GM23248 (cell line): Measurements from ENCODE around the gene ARHGEF10L. TPM values are rescaled to one million over a fixed set of nuclear protein-coding genes. Genes with fewer than 3 reads are reported as not detected.
A peak's percentile ranks its signal among the peaks of the same experiment; 100 is the strongest.

Experiments used
- DNase-seq: peaks from one replicate; pipeline ENCODE4 v3.0.0-alpha.2; 2015
- H2AFZ ChIP-seq: fragments of 200-600 bp; sonication (generic); 2 replicates; pipeline ENCODE4 v1.6.1; 2016; ENCODE audit warnings: antibody characterized with exemption
- H3F3A ChIP-seq: fragments of 200-600 bp; sonication (generic); 2 replicates; pipeline ENCODE4 v1.6.1; 2016; ENCODE audit warnings: mild to moderate bottlenecking, antibody characterized with exemption, mixed run types; ENCODE audit not compliant: insufficient read depth
- H3K27ac ChIP-seq: fragments of 200-600 bp; sonication (generic); 2 replicates; pipeline ENCODE4 v1.5.1; 2016; ENCODE audit warnings: mild to moderate bottlenecking
- H3K27me3 ChIP-seq: fragments of 200-600 bp; sonication (generic); replicated peaks from 2 replicates; pipeline ENCODE4 v1.6.1; 2016; ENCODE audit warnings: mild to moderate bottlenecking; ENCODE audit not compliant: insufficient read depth
- H3K36me3 ChIP-seq: fragments of 200-600 bp; sonication (generic); 2 replicates; pipeline ENCODE4 v1.6.1; 2016; ENCODE audit warnings: low read depth, mild to moderate bottlenecking
- H3K4me1 ChIP-seq: fragments of 200-600 bp; sonication (generic); 2 replicates; pipeline ENCODE4 v1.6.1; 2016; ENCODE audit warnings: mild to moderate bottlenecking; ENCODE audit not compliant: insufficient read depth
- H3K4me2 ChIP-seq: fragments of 200-600 bp; sonication (generic); one replicate; pipeline ENCODE4 v1.6.1; 2016; ENCODE audit warnings: mild to moderate bottlenecking; ENCODE audit not compliant: unreplicated experiment
- H3K4me3 ChIP-seq: fragments of 200-600 bp; sonication (generic); 2 replicates; pipeline ENCODE4 v1.5.1; 2016; ENCODE audit warnings: mild to moderate bottlenecking
- H3K79me2 ChIP-seq: fragments of 200-600 bp; sonication (generic); 2 replicates; pipeline ENCODE4 v1.6.1; 2016; ENCODE audit warnings: mild to moderate bottlenecking; ENCODE audit not compliant: insufficient read depth
- H3K9ac ChIP-seq: fragments of 200-600 bp; sonication (generic); 2 replicates; pipeline ENCODE4 v1.6.1; 2016; ENCODE audit warnings: mild to moderate bottlenecking
- H3K9me2 ChIP-seq: fragments of 200-600 bp; sonication (generic); 2 replicates; pipeline ENCODE4 v1.6.1; 2016; ENCODE audit warnings: mixed run types, mild to moderate bottlenecking, moderate library complexity; ENCODE audit not compliant: insufficient read depth
- H3K9me3 ChIP-seq: fragments of 200-600 bp; sonication (generic); one replicate; pipeline ENCODE4 v1.6.1; 2017; ENCODE audit warnings: low read depth
- H4K20me1 ChIP-seq: fragments of 200-600 bp; sonication (generic); 2 replicates; pipeline ENCODE4 v1.6.0; 2016; ENCODE audit not compliant: insufficient read depth
- EZH2 ChIP-seq: fragments of 200-600 bp; sonication (generic); IDR thresholded peaks from 2 replicates; pipeline ENCODE4 v1.6.1; 2018; ENCODE audit warnings: antibody characterized with exemption, mild to moderate bottlenecking; ENCODE audit not compliant: insufficient read depth, poor library complexity, severe bottlenecking
- EZH2phosphoT487 ChIP-seq: fragments of 200-600 bp; sonication (generic); IDR thresholded peaks from 2 replicates; pipeline ENCODE4 v1.6.1; 2018; ENCODE audit warnings: antibody characterized with exemption, moderate library complexity, mild to moderate bottlenecking, low read depth; ENCODE audit not compliant: insufficient read depth
- WGBS, 2 experiments: methylation state at CpG; one replicate each; pipeline ENCODE4 v1.1.6; 2015 to 2017; ENCODE audit warnings: low lambda C conversion rate in 2 of 2, low coverage in 1 of 2; ENCODE audit errors: missing lambda C conversion rate in 2 of 2; 5-methylcytosine and 5-hydroxymethylcytosine counted together
- in situ Hi-C: fragments of 300-500 bp; cut with MboI; formaldehyde crosslinking; loops from 2 replicates; pipeline ENCODE4 v1.15.0; 2020
- polyA plus RNA-seq: library from polyadenylated mRNA; unstranded; fragments of >200 nt; fragmentation: Nextera tagmentation; extraction: Ambion mirVana; gene quantifications from 2 replicates; pipeline ENCODE4 v1.2.1, GENCODE V29; 2016
- total RNA-seq: library from RNA; depleted of rRNA; stranded (reverse); fragments of >200 nt; shearing (Covaris generic); gene quantifications from 2 replicates; pipeline ENCODE4 v1.2.3, GENCODE V29; 2014

The ARHGEF10L gene
- total and polyA plus RNA-seq, 2 experiments from 2014 or later = 6.0 to 19.3 TPM

GRCh38 chr1:17724150-17724549 is 184.7 kb downstream of the ARHGEF10L start:
- H3K4me2 ChIP-seq = no peak overlapping the region
- H3K4me1 ChIP-seq = no peaks in the 10 kb centered on the region
- WGBS, 2 experiments = 81 to 84% methylated on average over 5 to 6 of the region's 6 CpGs
- no peak overlapping the region for H2AFZ ChIP-seq
- no peak overlapping the region for H3K4me3 ChIP-seq
- H4K20me1 ChIP-seq = no peaks in the 10 kb centered on the region
- no peaks in the 10 kb centered on the region for H3K9me3 ChIP-seq
- DNase-seq = no peak
- H3K27ac ChIP-seq = no peak overlapping the region
- H3K27me3 ChIP-seq = no peaks in the 10 kb centered on the region
- no peaks in the 10 kb centered on the region for H3K79me2 ChIP-seq
- no peak overlapping the region for H3K9ac ChIP-seq
- no peaks in the 10 kb centered on the region for H3F3A ChIP-seq
- in situ Hi-C loops = no loop called here
- no peaks in the 10 kb centered on the region for H3K9me2 ChIP-seq
- TF ChIP-seq EZH2phosphoT487 (no peak), EZH2 (no peak)
- no peaks in the 10 kb centered on the region for H3K36me3 ChIP-seq

- no peak overlapping the region for H3K4me3 ChIP-seq
- no peaks in the 10 kb centered on the region for H3K27me3 ChIP-seq
- WGBS, 2 experiments = 73% methylated on average over 9 of the region's 9 CpGs
- no peaks in the 10 kb centered on the region for H3K36me3 ChIP-seq
- no peak overlapping the region for H3K4me2 ChIP-seq
- no peak for TF ChIP-seq EZH2
- no peak for TF ChIP-seq EZH2phosphoT487
- H3K9me2 ChIP-seq = no peaks in the 10 kb centered on the region
- H2AFZ ChIP-seq = no peak overlapping the region
- no peak overlapping the region for H3K9ac ChIP-seq
- peak; percentile 49 for DNase-seq
- H3K9me3 ChIP-seq = no peaks in the 10 kb centered on the region
- in situ Hi-C loops = no loop called here
- no peak overlapping the region for H3K27ac ChIP-seq
- no peaks in the 10 kb centered on the region for H4K20me1 ChIP-seq
- H3F3A ChIP-seq = no peaks in the 10 kb centered on the region
- H3K4me1 ChIP-seq = no peaks in the 10 kb centered on the region
- no peaks in the 10 kb centered on the region for H3K79me2 ChIP-seq
Measured at GRCh38 chr1:17725084-17725719, 185.7 kb downstream of the ARHGEF10L start.

DNA sequence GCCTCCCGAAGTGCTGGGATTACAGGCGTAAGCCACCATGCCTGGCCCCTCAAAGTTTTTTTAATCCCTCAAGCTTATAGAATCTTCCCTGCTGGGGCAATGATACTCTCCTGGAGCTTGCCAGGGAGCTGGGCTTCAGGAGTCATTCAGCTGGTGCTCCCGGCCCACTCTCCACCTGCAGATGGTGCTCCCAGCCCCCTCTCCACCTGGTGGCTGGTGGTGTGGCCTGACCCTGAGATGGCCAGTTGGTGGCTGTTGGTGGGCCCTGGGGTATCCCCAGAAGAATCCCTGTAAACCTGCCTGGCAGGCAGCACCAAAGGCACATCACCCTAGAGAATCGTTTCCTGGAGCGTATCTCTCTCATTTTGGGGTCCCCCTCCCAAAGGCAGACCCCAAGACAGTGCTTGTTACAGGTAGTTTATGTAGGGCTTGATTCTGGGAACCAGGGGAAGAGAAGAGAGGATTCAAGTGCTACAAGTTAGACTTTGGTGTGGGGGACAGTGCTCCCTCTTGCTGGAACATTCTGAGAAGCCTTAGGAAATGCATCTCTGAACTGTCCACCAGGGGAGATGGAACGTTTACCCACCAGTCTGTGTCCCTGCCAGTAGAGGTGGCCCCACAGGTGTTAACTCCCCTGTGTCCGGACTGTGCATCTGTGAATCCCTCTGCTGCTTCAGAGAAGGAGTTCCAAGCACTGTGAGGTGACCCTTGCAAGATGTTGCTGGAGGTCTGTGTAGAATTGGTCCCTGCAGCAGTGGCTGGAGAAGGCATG is 186.5 kb downstream of the ARHGEF10L start:
- in situ Hi-C loops = no loop called here
- H4K20me1 ChIP-seq = no peaks in the 10 kb centered on the region
- no peaks in the 10 kb centered on the region for H3K27me3 ChIP-seq
- H3K4me2 ChIP-seq = no peak overlapping the region
- no peaks in the 10 kb centered on the region for H3K79me2 ChIP-seq
- no peaks in the 10 kb centered on the region for H3K9me3 ChIP-seq
- no peaks in the 10 kb centered on the region for H3F3A ChIP-seq
- no peaks in the 10 kb centered on the region for H3K36me3 ChIP-seq
- DNase-seq = no peak
- no peak for TF ChIP-seq EZH2phosphoT487
- no peak for TF ChIP-seq EZH2
- 68 to 73% methylated on average over 7 of the region's 7 CpGs for WGBS, 2 experiments
- no peak overlapping the region for H3K4me3 ChIP-seq
- no peaks in the 10 kb centered on the region for H3K9me2 ChIP-seq
- H3K4me1 ChIP-seq = no peaks in the 10 kb centered on the region
- H3K9ac ChIP-seq = no peak overlapping the region
- H2AFZ ChIP-seq = no peak overlapping the region
- H3K27ac ChIP-seq = no peak overlapping the region

DNA sequence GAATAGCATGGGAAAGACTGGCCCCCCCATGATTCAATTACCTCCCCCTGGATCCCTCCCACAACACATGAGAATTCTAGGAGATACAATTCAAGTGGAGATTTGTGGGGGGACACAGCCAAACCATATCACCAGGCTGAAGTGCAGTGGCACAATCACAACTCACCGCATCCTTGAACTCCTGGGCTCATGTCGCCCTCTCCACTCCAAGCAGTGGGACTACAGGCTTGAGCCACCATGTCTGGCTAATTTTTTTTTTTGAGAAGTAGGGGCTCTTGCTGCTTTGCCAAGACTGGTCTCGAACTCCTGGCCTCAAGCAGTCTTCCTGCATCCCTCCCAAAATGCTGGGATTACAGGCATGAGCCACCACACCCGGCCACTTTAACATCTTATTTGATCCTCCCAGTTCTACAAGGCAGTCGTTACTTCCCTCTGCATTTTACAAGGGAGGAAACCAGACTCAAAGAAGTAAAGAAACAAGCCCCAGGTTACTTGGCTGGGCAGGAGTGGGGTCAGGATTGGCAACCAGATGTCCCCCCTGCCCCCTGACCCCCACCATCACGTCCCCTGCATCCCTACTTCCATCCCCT is 188.7 kb downstream of the ARHGEF10L start:
- H3K4me3 ChIP-seq = no peak overlapping the region
- in situ Hi-C loops = no loop called here
- H3K27ac ChIP-seq = no peak overlapping the region
- TF ChIP-seq EZH2phosphoT487 (no peak), EZH2 (no peak)
- no peaks in the 10 kb centered on the region for H3K27me3 ChIP-seq
- H2AFZ ChIP-seq = no peak overlapping the region
- H3K9me2 ChIP-seq = no peaks in the 10 kb centered on the region
- no peaks in the 10 kb centered on the region for H3K36me3 ChIP-seq
- no peak for DNase-seq
- H3K4me2 ChIP-seq = no peak overlapping the region
- peaks cover 6% of the 10 kb centered on the region; the same call in 1 of the 2 replicates for H3K4me1 ChIP-seq
- H3K79me2 ChIP-seq = no peaks in the 10 kb centered on the region
- WGBS, 2 experiments = 61 to 73% methylated on average over 5 to 6 of the region's 6 CpGs
- H4K20me1 ChIP-seq = no peaks in the 10 kb centered on the region
- no peaks in the 10 kb centered on the region for H3K9me3 ChIP-seq
- 0 out of 2 replicates have a peak, but pooled peaks cover 4% of the 10 kb centered on the region for H3F3A ChIP-seq
- H3K9ac ChIP-seq = no peak overlapping the region
